Islet of Langerhans (tissue), 1 donor: ENCODE results near the gene MAP3K4.
A peak's percentile ranks its signal among the peaks of the same experiment; 100 is the strongest.

Experiments used
- FAIRE-seq: peaks from one replicate; lab custom pipeline; 2011; peaks lifted over from hg19 to GRCh38; lab: Jason Lieb, UNC

MAP3K4 gene

DNA sequence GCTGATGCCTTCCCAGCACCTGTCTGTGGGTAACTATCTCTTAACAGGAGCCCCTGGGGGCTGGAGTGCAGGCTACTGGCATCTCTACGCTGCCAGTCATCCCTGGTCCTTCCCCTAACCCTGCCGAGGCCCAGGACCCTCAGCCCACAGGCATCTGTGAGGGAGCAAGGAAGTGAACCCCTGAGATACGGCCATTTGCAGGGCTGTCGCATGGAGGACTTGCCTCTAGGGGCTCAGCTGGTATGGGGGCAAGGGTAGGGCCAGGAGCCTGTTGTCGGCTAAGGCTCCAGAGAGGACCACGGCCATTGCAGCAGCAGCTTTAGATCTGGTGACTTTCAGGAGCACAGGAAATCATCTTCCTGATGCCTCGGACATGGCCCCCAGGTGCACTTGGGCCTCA lies 49.7 kb downstream of the MAP3K4 start:
- no peak for FAIRE-seq

DNA sequence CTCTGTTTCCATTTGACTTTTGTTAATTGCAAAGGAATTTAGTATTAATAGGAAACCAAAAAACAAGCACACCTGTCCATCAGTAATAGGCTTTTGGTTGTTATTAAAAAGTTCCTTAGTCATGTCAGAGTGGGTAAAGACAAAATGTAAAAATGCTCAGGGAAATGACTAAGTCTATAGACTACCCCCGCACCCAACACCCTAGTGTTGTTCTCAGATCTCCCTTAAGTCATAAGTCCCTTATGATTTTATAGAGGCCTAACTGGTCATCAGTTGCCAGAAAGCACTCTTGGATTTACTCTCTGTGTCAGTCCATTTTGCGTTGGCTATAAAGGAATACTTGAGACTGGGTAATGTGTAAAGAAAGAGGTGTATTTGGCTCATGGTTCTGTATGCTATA lies 52.8 kb downstream of the MAP3K4 start:
- no peak for FAIRE-seq

DNA sequence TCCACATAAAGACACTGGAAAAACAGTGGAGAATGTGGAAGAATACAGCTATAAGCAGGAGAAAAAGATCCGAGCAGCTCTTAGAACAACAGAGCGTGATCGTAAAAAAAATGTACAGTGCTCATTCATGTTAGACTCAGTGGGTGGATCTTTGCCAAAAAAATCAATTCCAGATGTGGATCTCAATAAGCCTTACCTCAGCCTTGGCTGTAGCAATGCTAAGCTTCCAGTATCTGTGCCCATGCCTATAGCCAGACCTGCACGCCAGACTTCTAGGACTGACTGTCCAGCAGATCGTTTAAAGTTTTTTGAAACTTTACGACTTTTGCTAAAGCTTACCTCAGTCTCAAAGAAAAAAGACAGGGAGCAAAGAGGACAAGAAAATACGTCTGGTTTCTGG lies 57.1 kb downstream of the MAP3K4 start:
- no peak for FAIRE-seq

- no peak for FAIRE-seq
Measured at GRCh38 chr6:161050134-161050765, 58.7 kb downstream of the MAP3K4 start.

DNA sequence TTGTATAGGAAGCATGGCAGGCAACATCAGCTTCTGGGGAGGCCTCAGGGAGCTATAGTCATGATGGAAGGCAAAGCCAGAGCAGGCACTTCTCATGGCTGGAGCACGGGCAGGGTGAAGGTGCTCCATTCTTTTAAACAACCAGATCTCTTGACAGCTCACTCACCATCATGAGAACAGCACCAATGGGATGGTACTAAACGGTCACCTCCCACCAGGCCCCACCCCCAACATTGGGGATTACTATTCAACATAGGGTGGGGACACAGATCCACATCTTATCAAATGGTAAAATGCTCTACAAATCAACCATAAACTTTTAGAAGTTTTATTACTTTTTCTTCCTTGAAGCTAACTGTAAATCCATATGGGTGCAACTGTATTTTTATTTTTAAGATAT lies 61.5 kb downstream of the MAP3K4 start:
- no peak for FAIRE-seq

GRCh38 chr6:161054876-161055275 lies 63.3 kb downstream of the MAP3K4 start:
- no peak for FAIRE-seq

DNA sequence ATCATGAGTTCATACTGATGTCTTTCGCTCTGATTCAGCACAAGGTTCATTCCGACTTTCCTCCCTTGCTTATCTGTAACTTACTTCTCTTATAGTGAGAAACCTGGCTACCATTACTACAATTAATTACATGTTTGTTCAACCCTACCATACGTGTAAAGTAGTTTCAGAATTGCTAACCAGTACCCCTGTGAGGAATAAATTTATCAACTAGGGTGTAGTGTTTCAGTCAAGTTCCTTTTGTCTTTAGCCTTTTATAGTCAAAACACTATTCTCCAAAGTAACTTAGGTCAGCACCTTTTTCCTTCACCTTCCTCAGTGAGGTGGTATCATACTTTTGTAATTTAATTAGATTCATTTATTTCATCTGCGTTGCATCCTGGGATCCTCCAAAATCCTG lies 64.9 kb downstream of the MAP3K4 start:
- FAIRE-seq: no peak

GRCh38 chr6:161057103-161058091 lies 65.8 kb downstream of the MAP3K4 start:
- FAIRE-seq: no peak

DNA sequence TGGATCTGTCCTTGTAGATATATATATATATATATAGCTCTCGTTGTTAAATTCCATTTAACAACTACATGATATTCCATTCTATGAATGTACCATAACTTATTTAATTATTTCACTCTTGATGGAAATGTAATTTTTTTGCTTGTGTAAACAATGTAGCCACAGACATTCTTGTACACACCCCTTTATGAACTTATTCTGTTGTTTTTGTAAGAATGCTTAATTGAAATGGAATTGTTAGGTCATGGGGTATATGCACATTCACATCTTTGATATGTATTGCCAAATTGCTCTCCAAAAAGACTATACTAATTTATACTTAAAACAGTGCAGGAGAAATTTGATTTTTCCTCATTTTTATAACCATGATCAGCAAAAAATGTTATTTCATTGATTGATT lies 67.2 kb downstream of the MAP3K4 start:
- FAIRE-seq: no peak

GRCh38 chr6:161061576-161061975 lies 70.0 kb downstream of the MAP3K4 start:
- no peak for FAIRE-seq

- no peak for FAIRE-seq
Measured at GRCh38 chr6:161064915-161065314, 73.3 kb downstream of the MAP3K4 start.

- no peak for FAIRE-seq
Measured at GRCh38 chr6:161066511-161066910, 74.9 kb downstream of the MAP3K4 start.

DNA sequence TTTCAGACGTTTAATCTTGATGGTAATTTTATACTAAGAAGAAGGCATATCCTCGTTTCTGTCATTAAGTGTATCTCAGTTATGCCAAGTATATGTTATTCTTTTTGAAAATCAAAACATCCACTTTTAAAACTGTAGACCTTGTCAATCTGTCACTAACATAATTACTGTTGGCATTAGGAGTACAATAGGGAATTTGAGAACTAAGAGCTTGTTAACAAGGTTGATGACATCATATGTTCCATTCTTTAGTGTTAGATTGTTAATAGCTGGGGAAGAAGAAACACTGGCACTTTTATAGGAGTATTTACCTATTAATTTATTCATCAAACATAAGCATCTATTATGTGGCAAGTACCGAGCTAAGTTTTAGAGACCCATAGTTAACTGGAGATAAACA lies 76.2 kb downstream of the MAP3K4 start:
- FAIRE-seq: peak; percentile 33

DNA sequence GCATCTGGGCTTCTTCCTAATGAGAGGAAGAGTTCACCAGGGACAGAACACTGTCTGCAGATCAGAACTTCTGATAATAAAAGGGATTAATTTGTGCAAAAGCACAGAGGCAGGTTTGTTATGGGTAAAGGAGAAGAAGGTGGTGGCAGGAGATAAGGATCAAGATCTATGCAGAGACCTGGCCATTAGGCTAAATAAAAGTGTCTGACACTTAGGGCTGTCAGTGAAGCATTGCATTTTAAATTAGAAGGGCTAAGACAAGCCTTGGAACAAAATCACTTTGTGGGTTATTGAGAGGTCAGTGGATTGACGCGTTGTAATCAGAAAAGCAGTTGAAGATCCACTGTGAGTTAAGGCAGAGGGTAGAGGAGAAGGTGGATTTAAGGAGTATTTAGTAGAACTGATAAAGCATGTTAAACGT lies 76.8 kb downstream of the MAP3K4 start:
- FAIRE-seq: no peak

GRCh38 chr6:161073930-161074329 lies 82.4 kb downstream of the MAP3K4 start:
- no peak for FAIRE-seq

GRCh38 chr6:161074496-161075121 lies 83.0 kb downstream of the MAP3K4 start:
- no peak for FAIRE-seq

DNA sequence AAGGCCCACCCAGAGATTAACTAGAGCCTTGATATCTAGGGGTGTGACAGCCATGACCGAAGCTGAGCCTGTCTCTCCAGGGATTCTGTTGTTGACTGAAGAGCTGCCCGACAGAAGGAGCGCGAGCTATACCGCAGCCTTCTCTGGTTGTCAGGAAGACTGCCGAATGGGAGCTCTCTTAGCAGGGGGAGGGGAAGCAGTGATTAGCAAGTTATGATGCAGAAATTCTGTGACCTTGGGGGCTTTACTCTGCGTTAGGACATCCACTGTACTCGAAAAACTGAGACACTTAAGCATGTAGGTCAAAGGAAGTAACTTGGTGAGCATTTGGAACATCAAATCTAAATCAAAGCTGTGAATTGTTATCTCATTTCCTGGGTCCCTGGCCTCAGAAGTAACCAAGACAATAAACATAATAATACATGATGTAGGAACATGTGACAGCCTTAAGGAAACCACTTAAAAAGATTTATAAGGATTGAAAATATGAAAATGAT lies 84.7 kb downstream of the MAP3K4 start:
- no peak for FAIRE-seq

- FAIRE-seq: no peak
Measured at GRCh38 chr6:161079566-161080262, 88.1 kb downstream of the MAP3K4 start.

- no peak for FAIRE-seq
Measured at GRCh38 chr6:161080263-161080970, 88.8 kb downstream of the MAP3K4 start.

- FAIRE-seq: no peak
Measured at GRCh38 chr6:161082215-161082614, 90.6 kb downstream of the MAP3K4 start.

GRCh38 chr6:161085246-161085645 lies 93.7 kb downstream of the MAP3K4 start:
- FAIRE-seq: no peak
